Panc1 (cell line): ENCODE measurements around the gene SRP72.
"Not testable (repeated sequence)": the region's sequence is repeated elsewhere in the genome, so short reads cannot be mapped to it uniquely, and the experiment has no call there.

ENCODE experiments used
- SIN3A ChIP-seq: IDR thresholded peaks from 2 replicates; pipeline ENCODE4 v1.6.1; 2012; ENCODE audit warnings: low read depth, mild to moderate bottlenecking, low read length, moderate library complexity, borderline replicate concordance; ENCODE audit not compliant: insufficient read depth
- TCF7L2 ChIP-seq: IDR thresholded peaks from 2 replicates; pipeline ENCODE4 v1.6.1; 2011; ENCODE audit warnings: mild to moderate bottlenecking, low read depth, low read length, inconsistent platforms
- TF ChIP-seq, protein P1 (sequence below): fragments of 450-650 bp; IDR thresholded peaks from 2 replicates; pipeline ENCODE4 v1.5.1; 2017; ENCODE audit warnings: mild to moderate bottlenecking
- TF ChIP-seq, protein P2 (sequence below), 2 experiments: IDR thresholded peaks; 2 replicates each; pipeline ENCODE4 v1.6.1; 2011 to 2012; ENCODE audit warnings: low read depth in 2 of 2, control low read depth in 1 of 2, low read length in 1 of 2, mild to moderate bottlenecking in 1 of 2, moderate library complexity in 1 of 2; ENCODE audit not compliant: insufficient read depth in 1 of 2

- TF ChIP-seq SIN3A, TCF7L2: not testable (repeated sequence)
- TF ChIP-seq, protein P1, sequence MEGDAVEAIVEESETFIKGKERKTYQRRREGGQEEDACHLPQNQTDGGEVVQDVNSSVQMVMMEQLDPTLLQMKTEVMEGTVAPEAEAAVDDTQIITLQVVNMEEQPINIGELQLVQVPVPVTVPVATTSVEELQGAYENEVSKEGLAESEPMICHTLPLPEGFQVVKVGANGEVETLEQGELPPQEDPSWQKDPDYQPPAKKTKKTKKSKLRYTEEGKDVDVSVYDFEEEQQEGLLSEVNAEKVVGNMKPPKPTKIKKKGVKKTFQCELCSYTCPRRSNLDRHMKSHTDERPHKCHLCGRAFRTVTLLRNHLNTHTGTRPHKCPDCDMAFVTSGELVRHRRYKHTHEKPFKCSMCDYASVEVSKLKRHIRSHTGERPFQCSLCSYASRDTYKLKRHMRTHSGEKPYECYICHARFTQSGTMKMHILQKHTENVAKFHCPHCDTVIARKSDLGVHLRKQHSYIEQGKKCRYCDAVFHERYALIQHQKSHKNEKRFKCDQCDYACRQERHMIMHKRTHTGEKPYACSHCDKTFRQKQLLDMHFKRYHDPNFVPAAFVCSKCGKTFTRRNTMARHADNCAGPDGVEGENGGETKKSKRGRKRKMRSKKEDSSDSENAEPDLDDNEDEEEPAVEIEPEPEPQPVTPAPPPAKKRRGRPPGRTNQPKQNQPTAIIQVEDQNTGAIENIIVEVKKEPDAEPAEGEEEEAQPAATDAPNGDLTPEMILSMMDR = not testable (repeated sequence)
- TF ChIP-seq, protein P2, sequence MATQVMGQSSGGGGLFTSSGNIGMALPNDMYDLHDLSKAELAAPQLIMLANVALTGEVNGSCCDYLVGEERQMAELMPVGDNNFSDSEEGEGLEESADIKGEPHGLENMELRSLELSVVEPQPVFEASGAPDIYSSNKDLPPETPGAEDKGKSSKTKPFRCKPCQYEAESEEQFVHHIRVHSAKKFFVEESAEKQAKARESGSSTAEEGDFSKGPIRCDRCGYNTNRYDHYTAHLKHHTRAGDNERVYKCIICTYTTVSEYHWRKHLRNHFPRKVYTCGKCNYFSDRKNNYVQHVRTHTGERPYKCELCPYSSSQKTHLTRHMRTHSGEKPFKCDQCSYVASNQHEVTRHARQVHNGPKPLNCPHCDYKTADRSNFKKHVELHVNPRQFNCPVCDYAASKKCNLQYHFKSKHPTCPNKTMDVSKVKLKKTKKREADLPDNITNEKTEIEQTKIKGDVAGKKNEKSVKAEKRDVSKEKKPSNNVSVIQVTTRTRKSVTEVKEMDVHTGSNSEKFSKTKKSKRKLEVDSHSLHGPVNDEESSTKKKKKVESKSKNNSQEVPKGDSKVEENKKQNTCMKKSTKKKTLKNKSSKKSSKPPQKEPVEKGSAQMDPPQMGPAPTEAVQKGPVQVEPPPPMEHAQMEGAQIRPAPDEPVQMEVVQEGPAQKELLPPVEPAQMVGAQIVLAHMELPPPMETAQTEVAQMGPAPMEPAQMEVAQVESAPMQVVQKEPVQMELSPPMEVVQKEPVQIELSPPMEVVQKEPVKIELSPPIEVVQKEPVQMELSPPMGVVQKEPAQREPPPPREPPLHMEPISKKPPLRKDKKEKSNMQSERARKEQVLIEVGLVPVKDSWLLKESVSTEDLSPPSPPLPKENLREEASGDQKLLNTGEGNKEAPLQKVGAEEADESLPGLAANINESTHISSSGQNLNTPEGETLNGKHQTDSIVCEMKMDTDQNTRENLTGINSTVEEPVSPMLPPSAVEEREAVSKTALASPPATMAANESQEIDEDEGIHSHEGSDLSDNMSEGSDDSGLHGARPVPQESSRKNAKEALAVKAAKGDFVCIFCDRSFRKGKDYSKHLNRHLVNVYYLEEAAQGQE (IDR thresholded peaks at IDR 0.05; ENCODE audit: insufficient read depth in 1 of 2, low read depth in 2 of 2, low read length in 1 of 2) = not testable (repeated sequence)
Observed at GRCh38 chr4:56466296-56466761, 1.1 kb upstream of the SRP72 start.
